HG03571 (cell line): Measurements from ENCODE around the gene SHC1.

ENCODE experiments used
- ATAC-seq: cut with Tn5 transposase; IDR thresholded peaks from one replicate; pipeline ENCODE4 v1.9.1; 2021; ENCODE audit not compliant: unreplicated experiment

Gene SHC1

DNA sequence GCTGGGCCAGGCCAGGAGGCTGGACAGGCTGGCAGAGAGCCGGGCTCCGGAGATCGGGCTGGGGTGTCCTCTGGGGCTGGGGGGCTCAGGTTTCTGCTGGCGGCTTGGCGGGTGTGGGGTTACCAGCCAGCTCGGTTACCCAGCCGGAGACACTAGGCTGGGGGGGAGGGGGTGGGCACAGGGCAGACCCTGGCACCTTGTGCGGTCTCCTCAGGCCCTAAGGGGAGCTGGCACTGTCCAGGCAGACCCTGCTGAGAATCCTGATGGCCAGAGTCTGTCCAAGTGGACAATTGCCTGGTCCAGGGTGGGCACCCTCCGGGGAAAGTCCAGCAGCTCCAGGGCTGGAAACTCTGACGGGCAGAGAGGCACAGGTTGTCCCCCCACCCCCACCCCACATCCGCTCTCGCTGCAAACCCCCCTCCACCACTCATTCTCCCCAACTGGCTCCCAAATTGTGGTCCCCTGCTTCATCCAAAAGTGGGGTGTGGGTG is 38.7 kb upstream of the SHC1 start:
- no peak for ATAC-seq

DNA sequence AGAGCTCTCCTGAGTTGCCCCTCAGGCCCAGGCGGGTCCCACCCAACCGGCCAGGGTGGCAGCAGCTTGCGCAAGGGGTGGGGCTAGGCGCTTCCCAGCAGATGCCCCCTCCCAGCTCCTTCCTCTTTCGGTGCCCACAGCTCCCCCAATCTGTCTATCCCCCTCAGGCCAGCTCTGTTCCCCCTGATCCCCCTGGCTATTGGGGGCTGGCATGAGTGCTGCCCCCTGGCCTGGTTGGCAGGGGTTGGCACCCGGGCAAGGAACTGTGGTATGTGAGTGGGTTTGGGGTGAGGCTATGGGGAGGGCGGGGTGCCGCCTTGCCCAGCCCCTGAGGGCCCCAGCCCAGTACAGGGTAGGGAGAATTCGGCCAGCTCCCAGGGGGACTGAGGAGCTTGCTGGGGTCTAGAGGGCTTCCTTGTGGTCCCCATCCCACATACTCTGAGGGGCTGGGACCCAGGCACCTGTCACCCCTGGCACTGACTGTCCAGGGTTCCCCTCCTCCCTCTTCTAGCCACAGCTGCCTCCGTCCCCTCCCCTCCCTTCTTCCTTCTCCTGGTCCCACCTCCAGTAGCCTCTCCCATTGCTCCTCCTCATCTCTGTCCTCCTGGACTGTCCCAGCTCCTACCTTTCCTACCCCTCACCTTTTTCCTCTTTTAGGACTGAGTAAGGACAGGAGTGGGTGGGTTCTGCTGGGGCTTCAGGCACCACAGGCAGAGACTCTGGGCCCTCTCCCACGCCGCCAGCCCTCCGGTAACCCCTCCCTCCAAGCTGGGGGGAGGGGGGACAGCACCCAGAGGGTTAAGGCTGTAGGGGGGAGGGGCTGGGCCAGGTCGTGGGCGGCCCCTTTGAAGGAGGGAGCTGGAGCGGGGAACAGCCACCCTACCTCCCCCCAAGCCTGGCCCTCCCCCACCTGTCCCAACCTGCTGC is 37.7 kb upstream of the SHC1 start:
- no peak for ATAC-seq

DNA sequence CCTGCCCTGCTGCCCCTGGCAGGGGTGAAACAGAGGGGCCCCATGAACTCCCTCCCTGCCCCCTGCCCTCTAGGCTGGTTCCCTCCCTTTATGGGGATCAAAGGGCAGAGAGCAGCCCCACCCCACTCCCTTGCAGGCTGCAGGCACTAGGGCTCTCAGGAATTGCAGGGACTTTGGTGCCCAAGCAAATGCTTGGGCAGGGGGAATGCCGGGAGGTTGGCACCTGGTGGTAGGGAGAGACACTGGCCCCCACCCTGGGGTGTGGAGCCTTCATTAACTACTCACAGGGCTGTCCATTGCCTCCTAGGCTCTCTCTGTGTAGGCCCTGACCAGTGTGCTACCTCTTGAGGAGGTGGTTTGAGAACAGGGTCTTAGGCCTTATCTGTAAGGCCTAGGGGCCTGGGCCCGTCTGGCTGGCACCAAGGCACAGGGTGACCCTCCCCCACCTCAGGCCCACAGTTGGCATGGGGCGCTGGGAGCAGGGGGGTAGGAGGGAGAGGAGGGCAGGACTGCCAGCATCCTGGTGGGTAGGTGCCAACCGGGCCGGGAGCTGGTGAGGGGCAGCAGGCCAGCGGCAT is 36.8 kb upstream of the SHC1 start:
- ATAC-seq = no peak

DNA sequence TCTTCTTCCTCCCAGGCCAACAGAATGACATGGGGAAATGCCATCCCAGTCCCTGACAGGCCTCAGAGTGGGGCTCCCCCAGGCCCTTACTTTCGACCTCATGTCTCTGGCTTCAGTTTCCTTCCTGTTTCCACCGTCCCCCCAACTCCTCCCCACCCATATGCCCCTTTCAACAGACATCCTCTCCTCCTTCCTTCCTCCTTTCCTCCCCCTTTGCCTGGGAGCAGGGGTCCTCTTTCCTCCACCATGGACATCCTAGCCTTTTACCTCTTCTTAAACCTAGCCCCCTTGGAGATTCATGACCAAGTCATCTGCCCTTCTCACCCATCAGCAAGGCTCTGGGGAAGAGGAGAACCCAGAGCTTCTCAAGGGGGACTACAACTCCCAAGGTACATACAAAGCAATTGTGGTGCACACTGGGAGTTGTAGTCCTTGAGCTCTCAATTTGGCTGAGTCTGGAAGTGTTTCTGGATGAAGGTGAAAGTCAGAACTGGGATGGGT is 36.1 kb upstream of the SHC1 start:
- ATAC-seq = no peak

DNA sequence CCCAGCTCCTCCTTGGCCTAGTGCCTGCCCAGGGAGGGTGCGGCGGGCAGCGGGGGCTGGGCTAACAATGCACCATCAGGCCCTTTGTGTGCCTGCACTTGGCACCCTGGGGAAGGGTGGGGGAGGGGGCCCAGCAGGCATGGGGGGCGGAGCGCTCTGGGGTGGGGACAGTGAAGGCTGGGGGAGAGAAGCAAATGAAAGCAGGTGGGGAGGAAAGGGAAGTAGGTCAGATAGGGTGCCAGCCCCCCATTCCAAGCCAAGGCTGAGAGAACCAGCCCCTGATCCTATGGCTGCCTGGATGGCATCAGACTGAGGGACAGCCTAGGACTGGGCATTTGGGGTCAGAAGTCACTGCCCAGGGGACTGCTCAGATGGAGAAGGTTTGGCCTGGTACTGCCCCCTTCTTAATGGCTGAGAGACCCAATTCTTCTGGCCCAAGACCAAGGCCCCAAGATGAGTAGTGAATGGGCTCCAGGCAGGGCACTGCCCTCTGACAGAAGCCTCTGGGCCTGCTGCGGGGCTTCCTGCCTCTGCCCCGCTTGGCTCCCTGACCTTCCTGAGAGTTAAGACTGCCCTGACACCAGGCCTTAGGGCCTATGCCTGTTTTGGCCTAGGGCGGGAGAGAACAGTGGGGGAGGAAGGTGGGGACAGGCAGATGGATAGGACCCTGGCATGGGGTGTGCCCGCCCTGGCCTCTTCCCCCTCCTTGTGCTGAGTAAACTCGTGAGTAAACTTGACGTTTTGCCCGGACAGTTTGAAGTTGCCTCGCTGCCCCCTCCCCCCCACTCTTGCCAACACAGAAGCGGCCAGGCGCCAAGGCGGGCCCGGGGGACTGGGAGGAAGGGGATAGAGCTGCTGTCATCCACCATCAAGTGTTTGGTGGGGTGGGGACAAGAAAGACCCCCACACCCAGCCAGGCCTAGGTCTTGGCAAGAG is 34.8 kb upstream of the SHC1 start:
- ATAC-seq = no peak

DNA sequence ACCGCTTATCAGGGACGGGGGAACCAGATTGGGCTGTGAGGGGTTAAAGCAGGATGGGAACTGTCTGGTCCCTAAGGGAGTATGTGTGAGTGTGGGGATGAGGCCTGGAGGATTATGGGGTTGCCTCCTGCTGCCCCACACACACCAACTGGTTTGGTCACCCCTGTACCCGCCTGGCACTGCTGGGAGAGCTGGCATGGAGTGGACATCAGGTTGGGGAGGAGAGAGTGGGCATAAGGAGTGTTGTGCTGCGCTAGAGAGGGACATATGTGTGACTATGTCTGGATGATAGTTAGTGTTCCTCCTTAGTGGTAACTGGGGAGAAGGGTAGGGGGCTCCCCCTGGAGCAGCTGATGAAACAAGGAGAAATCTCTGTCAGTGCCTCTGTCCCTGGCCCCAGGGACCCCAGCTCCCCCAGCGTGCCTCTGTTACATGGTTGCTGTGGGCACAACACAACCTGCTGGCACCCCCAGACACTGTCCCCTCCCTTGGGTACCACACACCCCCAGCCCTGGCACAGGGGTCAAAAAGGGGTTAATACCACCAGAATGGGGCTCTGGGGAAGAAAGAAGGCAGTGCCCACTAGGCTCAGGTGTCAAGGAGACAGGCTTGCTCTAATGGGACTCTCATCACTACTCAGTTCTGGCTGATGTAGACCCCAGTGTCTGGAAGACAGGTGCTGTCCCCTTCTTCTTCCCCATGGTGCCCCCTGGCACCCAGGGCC is 34.0 kb upstream of the SHC1 start:
- ATAC-seq = no peak

DNA sequence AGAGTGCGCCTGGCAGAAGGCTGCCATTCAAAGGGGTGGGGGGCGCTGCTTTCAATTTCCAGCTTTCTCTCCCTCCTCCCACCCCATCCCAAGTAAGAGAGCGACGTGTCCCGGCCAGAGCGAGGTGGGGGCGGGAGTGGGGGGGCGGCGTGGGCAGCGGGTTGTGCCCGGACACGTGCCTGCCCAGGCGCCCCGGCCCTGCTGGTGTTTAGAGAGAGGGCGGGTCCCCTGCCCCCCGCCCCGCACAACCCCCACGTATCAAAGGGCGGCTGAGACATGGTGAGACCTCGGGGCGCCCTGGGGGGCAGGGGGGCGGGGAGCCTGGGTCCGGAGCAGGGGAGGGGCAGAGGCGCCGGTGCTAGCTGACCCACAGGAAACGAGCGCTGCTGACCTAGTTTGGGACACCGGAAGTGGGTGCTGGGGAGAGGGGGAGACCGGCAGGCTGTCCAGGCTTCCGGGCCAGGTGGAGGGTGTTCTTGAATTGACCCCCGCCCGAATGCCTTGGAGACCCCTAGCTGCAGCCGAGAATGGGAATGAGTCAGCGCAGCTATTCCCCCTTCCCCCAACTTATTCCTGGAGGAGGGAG is 33.3 kb upstream of the SHC1 start:
- no peak for ATAC-seq

DNA sequence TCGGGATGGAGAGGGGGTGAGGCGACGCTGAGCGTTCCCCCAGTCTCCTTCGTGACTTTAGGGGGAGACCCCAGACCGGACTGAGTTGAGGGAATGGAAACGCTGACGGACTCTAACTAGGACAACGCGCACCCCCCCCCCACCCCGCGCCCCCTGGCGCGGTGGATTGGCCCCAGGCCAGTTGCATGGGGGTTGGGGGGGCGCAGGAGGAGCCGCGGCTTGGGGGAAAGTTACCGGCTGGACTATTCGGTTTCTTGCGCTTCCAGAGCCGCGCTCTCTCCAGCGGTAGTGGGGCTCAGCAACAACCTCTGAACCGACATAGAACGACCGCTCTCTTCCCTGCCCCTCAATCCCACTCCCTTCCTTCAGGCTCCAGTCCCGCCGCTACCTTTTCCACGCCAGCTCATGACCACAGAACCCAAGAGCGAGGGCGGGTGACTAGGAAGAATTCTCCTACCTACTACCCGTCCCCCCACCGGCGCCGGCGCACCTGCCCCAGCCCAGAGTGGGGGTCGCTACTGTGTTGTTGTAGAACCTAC is 32.7 kb upstream of the SHC1 start:
- ATAC-seq = no peak

DNA sequence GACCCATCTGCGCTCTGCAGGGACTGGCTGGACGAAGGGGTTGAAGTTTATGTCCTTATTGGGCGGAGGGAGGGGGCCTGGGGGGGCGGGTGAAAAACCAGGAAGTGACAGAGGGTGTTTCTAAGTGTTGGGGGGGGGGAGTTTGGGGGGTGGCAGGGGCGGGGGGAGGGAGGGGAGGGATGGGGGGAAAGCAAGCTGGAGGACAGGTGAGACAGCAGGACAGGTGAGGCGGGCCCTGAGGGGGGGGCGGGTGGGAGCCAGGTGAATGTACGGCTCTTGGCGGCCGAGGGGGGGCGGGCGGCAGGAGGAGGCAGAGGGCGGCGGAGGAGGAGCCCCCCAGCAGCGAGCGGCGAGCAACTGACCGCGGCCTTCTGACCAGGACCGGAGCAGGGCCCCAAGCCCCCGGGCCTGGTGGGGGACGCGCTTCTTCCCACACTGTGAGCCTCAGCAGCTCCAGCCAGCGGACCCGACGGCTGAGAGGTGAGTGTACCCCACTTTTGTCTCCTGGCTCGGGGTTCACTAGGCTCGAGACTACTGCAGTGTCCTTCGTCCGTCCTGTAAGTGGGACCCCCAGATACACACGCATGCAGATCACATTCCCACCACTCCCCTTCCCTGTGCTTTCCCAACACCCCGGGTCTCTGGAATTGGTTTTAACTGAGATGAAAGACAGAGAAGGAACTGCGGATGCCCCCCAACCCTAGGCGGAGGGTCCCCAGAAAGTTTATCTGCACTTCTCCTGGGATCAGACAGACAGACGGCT is 32.1 kb upstream of the SHC1 start, which contains the start of gene ZBTB7B:
TSS of gene ZBTB7B (plus strand) at position 339 of the 763 bp plus-strand sequence. CDS start 11,859 bp downstream, outside the sequence.
- no peak for ATAC-seq

DNA sequence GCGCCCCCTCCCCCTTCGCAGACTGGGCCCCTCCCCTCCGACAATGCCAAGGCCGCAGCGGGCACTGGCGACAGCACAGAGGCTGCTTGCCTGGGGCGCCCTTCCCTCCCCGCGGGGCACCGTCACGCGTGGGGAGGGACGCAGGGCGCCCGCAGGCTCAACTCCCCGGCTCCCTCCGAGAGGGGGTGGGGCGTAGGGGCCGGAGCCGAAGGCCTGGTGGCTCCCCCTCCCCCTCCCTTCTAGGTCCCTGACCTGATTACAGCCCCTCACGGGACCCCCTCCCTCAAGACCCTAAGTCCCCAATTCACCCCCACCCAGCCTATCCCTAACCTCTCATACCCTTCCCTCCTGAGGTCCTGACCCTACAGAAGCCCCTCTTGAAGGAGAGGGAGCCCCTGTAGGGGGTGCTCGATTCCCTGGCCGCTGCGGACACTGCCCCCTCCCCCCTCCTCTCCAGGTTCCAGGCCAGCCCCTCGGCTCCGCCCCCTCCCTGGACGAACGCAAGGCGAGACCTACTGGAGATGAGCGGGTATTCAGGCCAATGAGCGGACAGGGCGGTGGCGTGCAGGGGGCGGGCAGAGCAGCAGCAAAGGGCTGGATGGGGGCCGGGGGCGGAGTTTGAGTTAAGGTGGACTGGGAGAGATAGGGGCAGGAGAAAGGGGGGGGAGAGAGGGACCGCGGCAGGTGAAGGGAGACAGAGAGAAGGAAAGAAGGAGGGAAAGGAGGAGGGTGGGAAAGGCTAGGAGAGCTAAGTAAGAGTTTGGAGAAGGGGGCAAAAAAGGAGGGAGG is 31.3 kb upstream of the SHC1 start:
- peak; percentile 53 for ATAC-seq

DNA sequence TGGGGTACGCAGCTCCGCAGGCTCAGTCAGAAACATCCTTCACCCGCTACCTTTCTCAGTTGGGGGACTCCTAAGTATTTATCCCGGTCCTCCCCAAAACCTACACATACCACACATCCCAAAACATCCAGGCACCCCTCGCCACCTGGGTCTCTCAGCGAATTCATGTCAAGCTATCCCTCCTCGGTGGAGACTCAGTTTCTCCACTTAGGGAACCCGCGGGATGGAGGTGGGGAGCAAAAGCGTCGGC is 30.8 kb upstream of the SHC1 start:
- no peak for ATAC-seq

DNA sequence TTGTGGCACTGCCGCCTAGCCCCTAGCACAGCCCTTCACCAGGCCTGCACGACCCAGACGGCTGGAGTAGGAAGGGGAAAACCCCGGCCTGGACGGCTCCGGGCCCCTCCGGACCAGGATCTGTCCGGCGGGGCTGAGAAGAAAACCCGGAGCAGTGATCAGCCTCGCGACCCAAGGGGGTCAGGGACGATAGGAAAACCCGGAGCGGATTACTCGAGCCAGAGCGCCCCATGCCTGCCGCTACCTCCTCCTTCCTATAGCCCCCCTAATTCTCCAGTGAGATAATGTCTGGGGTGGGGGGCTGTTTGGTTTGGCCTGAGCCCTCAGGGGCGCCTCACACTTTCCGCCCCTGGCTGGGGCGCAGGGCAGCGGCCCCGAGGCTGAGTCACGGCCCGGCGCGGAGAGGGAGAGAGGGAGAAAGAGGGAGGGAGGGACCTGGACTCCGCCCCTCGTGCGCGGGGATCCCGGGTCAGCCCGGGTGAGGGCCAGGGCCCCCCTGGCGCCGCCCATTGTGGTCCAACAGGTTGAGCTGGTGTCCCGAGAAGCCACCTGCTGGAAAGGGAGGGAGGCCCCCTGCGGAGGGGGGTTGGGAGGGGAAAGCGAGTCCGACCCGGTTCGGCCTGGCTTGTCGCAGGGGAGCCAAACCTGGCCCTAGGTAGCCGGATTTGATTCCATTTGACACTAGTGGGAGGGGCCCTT is 30.3 kb upstream of the SHC1 start:
- peak; percentile 35 for ATAC-seq

DNA sequence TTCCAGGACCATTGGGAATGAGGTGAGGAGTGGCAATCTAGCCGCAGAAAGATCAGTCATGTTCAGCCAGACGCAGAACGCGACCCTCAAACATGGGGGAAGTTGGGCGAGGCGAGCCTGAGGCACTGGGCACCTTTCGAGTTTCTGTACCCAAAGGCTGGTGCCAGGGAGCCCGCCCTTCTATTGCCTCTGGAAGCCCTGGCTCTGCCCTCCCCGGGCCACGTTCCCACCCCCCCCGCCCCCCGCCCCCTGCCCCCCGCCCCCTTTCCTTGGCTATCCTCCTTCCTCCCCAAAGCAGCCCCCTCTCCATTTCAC is 29.8 kb upstream of the SHC1 start:
- no peak for ATAC-seq

DNA sequence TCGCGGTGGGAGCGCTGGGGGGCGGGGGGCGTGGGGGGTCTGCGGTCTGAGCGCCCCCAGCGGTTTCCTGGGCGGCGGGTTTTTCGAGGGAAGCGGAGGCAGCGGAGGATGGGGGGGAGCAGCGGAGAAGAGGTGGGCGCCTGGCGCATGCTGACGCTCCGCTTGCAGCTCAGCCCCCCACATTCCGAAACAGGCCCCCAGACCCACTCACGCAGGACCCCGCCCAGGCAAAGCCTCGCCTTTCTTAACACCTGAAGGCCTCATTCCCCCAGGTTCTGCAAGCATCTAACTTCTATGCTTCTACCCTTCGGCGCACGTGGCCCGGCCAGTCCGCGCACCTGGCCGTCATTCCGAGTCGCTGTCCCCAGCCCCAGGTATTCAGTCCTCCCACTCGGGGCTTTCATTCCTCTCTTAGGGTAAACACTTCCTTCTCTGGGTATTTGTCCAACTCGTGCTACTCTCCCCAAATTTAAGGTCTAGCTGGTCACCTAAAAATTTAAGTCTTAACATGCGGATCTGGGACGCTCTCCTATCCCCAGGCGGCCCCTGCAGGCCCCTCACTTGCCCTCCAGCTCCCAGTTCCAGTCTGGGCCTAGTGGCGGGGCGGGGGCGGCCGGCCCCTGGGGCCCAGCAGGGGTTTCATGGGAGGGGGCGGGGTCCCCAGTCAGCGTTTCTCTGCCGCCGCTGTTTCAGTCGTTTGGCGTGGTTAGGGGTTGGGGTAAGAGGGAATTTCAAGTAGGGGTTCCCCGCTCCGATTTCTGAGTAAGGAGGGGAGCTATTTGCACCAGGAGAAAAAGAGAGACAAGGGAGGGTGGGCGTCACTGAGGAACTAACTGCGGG is 29.2 kb upstream of the SHC1 start:
- no peak for ATAC-seq

DNA sequence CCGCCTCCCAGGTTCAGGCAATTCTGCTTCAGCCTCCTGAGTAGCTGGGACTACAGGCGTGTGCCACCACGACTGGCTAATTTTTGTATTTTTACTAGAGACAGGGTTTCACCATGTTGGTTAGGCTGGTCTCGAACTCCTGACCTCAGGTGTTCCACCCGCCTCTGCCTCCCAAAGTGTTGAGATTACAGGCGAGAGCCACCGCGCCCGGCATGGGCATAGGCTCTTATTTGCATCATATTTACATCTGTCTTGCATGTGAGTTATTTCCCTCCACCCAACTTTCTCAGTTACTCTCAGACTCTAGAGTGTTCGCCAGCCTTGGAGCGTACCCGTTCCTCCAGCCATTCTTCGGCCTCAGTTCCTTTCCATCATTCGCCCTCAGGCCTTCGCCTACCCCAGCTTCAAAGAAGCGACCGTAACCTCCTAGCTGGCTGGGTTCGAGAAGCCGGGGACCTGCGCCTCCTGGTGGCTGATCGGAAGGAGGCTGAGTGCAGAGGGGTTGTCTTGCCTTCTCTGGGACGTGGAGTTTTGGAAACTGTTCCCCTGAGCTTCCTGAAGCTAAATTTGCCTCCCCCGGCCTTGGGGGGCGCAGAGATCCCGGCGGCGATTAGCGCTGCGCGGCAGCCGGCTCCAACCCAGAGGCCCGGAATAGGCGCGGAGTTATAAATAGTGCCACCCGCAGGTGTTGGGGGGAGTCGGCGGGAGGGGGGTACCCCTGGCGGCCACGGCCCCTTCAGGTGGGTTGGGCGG is 28.4 kb upstream of the SHC1 start:
- ATAC-seq = no peak

DNA sequence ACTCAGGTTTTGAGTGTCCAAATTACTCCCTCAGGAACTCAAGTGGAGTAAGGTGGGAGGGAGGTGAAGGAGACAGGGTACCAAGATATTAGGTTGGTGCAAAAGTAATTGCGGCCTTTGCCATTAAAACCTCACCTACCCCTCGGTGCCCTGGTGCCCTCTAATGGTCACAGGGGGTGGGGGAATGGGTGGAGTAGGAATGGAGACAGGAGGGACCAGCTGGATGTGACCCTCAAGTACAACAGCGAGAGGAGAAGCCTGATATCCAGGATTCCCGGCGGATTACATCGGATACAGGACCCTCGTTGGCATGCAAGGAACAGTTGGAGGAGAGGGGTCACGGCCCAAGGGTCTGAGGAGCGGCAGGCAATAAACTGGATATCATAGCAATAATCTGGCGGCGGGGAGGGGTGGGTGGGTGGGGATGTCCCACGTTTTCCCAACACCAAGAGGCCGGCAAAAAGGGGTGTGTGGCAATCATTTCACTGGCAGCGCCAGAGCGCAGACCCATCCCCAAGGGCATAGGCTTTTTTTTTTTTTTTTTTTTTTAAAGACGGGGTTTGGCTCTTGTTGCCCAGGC is 27.7 kb upstream of the SHC1 start:
- ATAC-seq = no peak
